Activated CD8-positive, alpha-beta memory T cell treated with anti-CD3 and anti-CD28 coated beads for 24 hours (primary cell): ENCODE data around the gene AQR.
"Not testable (repeated sequence)": the region's sequence is repeated elsewhere in the genome, so short reads cannot be mapped to it uniquely, and the experiment has no call there.

Experiments used
- DNase-seq: peaks from one replicate; pipeline ENCODE4 v3.0.0-alpha.2; 2020

AQR gene

GRCh38 chr15:34812369-34812768 is 157.2 kb downstream of the AQR start:
- no peak for DNase-seq

- no peak for DNase-seq
Observed at GRCh38 chr15:34810443-34811129, 159.0 kb downstream of the AQR start.

DNA sequence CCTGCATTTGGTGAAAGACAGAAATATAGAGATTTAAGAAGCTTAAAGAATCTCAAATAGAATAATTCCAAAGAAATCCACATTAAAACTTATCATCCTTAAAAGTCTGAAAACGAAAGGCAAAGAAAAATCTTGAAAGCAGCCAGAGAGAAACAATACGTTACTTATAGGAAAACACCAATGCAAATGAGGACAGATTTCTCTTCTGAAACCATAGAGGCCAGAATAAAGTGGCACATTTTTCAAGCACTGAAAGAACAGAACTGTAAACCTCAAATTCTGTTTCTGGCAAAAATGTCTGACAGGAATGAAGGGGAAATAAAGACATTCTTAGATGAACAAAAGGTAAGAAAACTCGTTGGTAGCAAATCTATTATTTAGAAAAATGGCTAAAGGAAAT is 160.4 kb downstream of the AQR start:
- no peak for DNase-seq

DNA sequence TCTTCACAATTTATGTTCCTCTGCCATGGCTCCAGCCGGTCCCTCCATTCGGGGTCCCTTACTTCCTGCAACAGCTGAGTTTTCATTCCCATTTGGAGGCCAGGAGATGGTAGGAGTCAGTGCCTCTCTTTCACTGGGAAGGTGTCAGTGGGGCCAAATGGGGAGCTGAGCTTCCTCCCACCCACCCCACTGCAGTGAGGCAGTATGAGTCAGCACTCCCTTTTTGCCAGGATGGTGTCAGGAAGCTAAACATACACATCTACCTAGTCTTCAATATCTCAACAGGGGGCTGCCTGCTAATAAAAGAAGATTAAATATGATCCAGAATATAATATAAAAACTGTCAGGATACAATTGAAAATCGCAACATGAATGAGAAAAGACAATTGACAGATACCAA is 161.5 kb downstream of the AQR start:
- no peak for DNase-seq

DNA sequence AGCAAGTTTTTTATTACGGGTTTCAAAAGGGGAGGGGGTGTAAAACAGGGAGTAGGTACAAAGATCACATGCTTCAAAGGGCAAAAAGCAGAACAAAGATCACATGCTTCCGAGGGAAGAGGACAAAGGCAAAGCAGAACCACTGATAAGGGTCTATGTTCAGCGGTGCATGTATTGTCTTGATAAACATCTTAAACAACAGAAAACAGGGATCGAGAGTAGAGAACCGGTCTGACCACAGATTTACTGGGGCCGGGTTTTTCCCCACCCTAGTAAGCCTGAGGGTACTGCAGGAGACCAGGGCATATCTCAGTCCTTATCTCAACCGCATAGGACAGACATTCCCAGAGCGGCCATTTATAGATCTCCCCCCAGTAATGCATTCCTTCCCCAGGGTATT is 162.3 kb downstream of the AQR start:
- DNase-seq, result not testable (repeated sequence)

GRCh38 chr15:34804776-34805175 is 164.8 kb downstream of the AQR start:
- DNase-seq, result no peak

GRCh38 chr15:34804113-34804512 is 165.4 kb downstream of the AQR start:
- DNase-seq, result no peak

- DNase-seq, result no peak
Observed at GRCh38 chr15:34802803-34803750, 166.5 kb downstream of the AQR start.

DNA sequence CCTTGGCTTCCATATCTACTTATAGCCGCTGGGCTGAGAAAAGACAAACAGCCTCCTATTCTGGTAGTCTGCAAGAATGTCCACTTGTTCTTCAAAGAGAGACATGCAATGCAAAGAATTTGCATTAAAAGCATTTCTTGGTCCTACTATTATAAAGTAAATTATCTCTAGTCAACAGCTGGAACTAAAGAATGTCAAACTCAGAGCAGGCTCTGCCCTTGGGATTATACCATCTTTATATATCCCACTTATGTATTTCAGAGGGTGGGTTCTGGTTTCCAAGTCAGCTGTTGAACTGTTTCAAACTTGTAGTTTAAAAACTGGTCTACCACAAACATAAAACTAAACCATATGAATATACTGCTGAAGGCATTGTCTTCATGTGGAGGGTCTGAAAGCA is 167.2 kb downstream of the AQR start:
- DNase-seq, result no peak
